Gastroesophageal sphincter (tissue), 4 donors: Measurements from ENCODE around the gene VEGFB. TPM values are rescaled to one million over a fixed set of nuclear protein-coding genes. Genes with fewer than 3 reads are reported as not detected.
A peak's percentile ranks its signal among the peaks of the same experiment; 100 is the strongest.

Experiments used
- ATAC-seq: fragments of 150-250 bp; one replicate; pipeline ENCODE4 v1.9.1; 2016; ENCODE audit warnings: mild to moderate bottlenecking, moderate library complexity
- H3K27ac ChIP-seq, 4 donors: fragments of 200-600 bp; sonication (generic) in 3 of 4; 1 replicate in 3 of 4; 2 replicates in 1 of 4; pipeline ENCODE4 v1.5.1; 2016 to 2019
- H3K27me3 ChIP-seq: fragments of 200-600 bp; sonication (generic); one replicate; pipeline ENCODE4 v1.5.1; 2019
- H3K36me3 ChIP-seq, 2 donors: fragments of 200-600 bp; sonication (generic); one replicate each; pipeline ENCODE4 v1.5.1; 2019; ENCODE audit warnings: control low read depth in 1 of 2
- H3K4me1 ChIP-seq, 3 donors: fragments of 200-600 bp; sonication (generic); 1 replicate in 2 of 3; 2 replicates in 1 of 3; pipeline ENCODE4 v1.5.1; 2016 to 2019; ENCODE audit warnings: control low read depth in 2 of 3
- H3K4me3 ChIP-seq, 2 donors: fragments of 200-600 bp; sonication (generic); one replicate each; pipeline ENCODE4 v1.5.1; 2019; ENCODE audit warnings: mild to moderate bottlenecking in 1 of 2, moderate library complexity in 1 of 2
- H3K9me3 ChIP-seq, 3 donors: fragments of 200-600 bp; sonication (generic); one replicate each; pipeline ENCODE4 v1.5.1; 2017 to 2019; ENCODE audit warnings: control low read depth in 2 of 3
- CTCF ChIP-seq, 4 experiments: fragments of 200-600 bp in 2 of 4; fragments of 450-650 bp in 2 of 4; sonication (generic) in 1 of 4; IDR thresholded peaks; one replicate each; pipeline ENCODE4 v1.5.1; 2017 to 2019; ENCODE audit warnings: antibody characterized with exemption in 4 of 4, mild to moderate bottlenecking in 2 of 4, moderate library complexity in 2 of 4
- EP300 ChIP-seq: sonication (generic); formaldehyde crosslinking; IDR thresholded peaks from one replicate; pipeline ENCODE4 v1.6.1; 2017; ENCODE audit warnings: antibody characterized with exemption, mild to moderate bottlenecking
- POLR2A ChIP-seq, 2 donors: fragments of 450-650 bp; IDR thresholded peaks; one replicate each; pipeline ENCODE4 v1.6.1; 2017; ENCODE audit warnings: antibody characterized with exemption in 2 of 2, mild to moderate bottlenecking in 2 of 2, moderate library complexity in 1 of 2
- POLR2AphosphoS5 ChIP-seq: sonication (generic); formaldehyde crosslinking; IDR thresholded peaks from one replicate; pipeline ENCODE4 v1.6.1; 2017; ENCODE audit warnings: antibody characterized with exemption
- WGBS, 2 donors: methylation state at CpG; one replicate each; pipeline ENCODE4 v1.1.5; 2018; ENCODE audit warnings: low coverage in 1 of 2; 5-methylcytosine and 5-hydroxymethylcytosine counted together
- total RNA-seq, 4 donors: library from RNA; depleted of rRNA; stranded (reverse); fragments of >200 nt; gene quantifications; one replicate each; pipeline ENCODE4 v1.1.0, GENCODE V29; 2016

Gene VEGFB
- total RNA-seq, 4 donors from 2014 or later = 49.9 to 152 (median 88.6) TPM

GRCh38 chr11:64231546-64231945 is 2.8 kb upstream of the VEGFB start:
- H3K27ac ChIP-seq = peak overlapping the region in 3 of 4 donors; percentile 37 to 96 (median 95)
- no peaks in the 10 kb centered on the region for H3K27me3 ChIP-seq
- H3K36me3 ChIP-seq = peaks cover 0 to 9% of the 10 kb centered on the region in 2 donors
- no peak for TF ChIP-seq POLR2AphosphoS5
- ATAC-seq = no peak
- no peaks in the 10 kb centered on the region for H3K9me3 ChIP-seq
- WGBS, 2 donors = no CpG with 5 or more reads among the region's 7 CpGs
- peaks cover 3 to 89% (median 40%) of the 10 kb centered on the region in 3 donors for H3K4me1 ChIP-seq
- H3K4me3 ChIP-seq = no peak overlapping the region

GRCh38 chr11:64232182-64232966 is 2.0 kb upstream of the VEGFB start:
- no peak overlapping the region for H3K4me3 ChIP-seq
- H3K27ac ChIP-seq = peak overlapping the region in 3 of 4 donors; percentile 37 to 96 (median 95)
- peaks cover 3 to 84% (median 33%) of the 10 kb centered on the region in 3 donors for H3K4me1 ChIP-seq

DNA sequence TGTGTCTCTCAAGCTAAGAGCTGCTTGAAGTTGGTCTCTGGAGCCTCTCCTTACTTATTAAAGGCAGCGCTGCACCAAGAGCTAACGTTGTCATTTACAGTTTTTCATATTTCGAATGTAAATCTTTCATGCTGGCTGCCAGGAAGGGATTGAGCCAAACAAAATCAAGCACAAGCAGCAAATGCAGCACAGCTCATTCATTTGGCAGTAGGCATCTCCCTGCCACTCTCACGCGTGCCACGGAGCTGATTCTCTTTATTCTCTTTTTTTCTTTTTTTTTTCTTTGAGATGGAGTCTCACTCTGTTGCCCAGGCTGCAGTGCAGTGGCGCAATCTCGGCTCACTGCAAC is 1.4 kb upstream of the VEGFB start:
- TF ChIP-seq EP300 (no peak), CTCF (IDR thresholded peaks at IDR 0.05) (no peak), POLR2AphosphoS5 (no peak), POLR2A (IDR thresholded peaks at IDR 0.05) (no peak)
- H3K9me3 ChIP-seq = no peaks in the 10 kb centered on the region
- H3K27ac ChIP-seq = peak overlapping the region in 3 of 4 donors; percentile 95 to 96 (median 96)
- 77 to 79% methylated on average over 7 to 8 of the region's 8 CpGs for WGBS, 2 donors
- peaks cover 3 to 80% (median 27%) of the 10 kb centered on the region in 3 donors for H3K4me1 ChIP-seq
- H3K27me3 ChIP-seq = no peaks in the 10 kb centered on the region
- no peak for ATAC-seq
- no peak overlapping the region for H3K4me3 ChIP-seq
- peaks cover 0 to 23% of the 10 kb centered on the region in 2 donors for H3K36me3 ChIP-seq

More at GRCh38 chr11:64232182-64232966, 2.0 kb upstream of the VEGFB start:
- Histone ChIP-seq H3K9me3 (no peaks in the 10 kb centered on the region), H3K27me3 (no peaks in the 10 kb centered on the region), H3K36me3 (peaks cover 0 to 17% of the 10 kb centered on the region in 2 donors)
- TF ChIP-seq EP300 (no peak), CTCF (IDR thresholded peaks at IDR 0.05) (no peak), POLR2A (IDR thresholded peaks at IDR 0.05) (no peak), POLR2AphosphoS5 (no peak)
- ATAC-seq = no peak
- 88% methylated on average over 4 of the region's 15 CpGs; no CpG with 5 or more reads in 1 of the 2 donors for WGBS, 2 donors

GRCh38 chr11:64234647-64235379 is 429 bp downstream of the VEGFB start:
- Histone ChIP-seq H3K9me3 (no peaks in the 10 kb centered on the region), H3K36me3 (peaks cover 0 to 40% of the 10 kb centered on the region in 2 donors), H3K27ac (peak overlapping the region; percentile 39 to 96 (median 94)), H3K4me1 (peaks cover 3 to 66% (median 19%) of the 10 kb centered on the region in 3 donors), H3K4me3 (peak overlapping the region; percentile 61 to 65), H3K27me3 (no peaks in the 10 kb centered on the region)
- TF ChIP-seq CTCF (IDR thresholded peaks at IDR 0.05) (peak in 2 of 4 experiments; percentile 27 to 28), POLR2A (IDR thresholded peaks at IDR 0.05) (peak; percentile 45 to 48), EP300 (no peak)
- ATAC-seq = peak; percentile 47
- WGBS, 2 donors = no CpG with 5 or more reads among the region's 80 CpGs

- Histone ChIP-seq H3K4me3 (peak overlapping the region; percentile 61 to 65), H3K36me3 (peaks cover 0 to 40% of the 10 kb centered on the region in 2 donors), H3K9me3 (no peaks in the 10 kb centered on the region), H3K4me1 (peaks cover 3 to 69% (median 25%) of the 10 kb centered on the region in 3 donors), H3K27me3 (no peaks in the 10 kb centered on the region), H3K27ac (peak overlapping the region; percentile 39 to 96 (median 94))
- no peak for ATAC-seq
- TF ChIP-seq EP300 (no peak), CTCF (IDR thresholded peaks at IDR 0.05) (no peak), POLR2AphosphoS5 (no peak), POLR2A (IDR thresholded peaks at IDR 0.05) (no peak)
- WGBS, 2 donors = 80 to 83% methylated on average over 1 of the region's 12 CpGs
Observed at GRCh38 chr11:64235437-64236161, 1.2 kb downstream of the VEGFB start.
